ENCODE measurements around the gene GUCY1B1. TPM values are rescaled to one million over a fixed set of nuclear protein-coding genes. Genes with fewer than 3 reads are reported as not detected.

Gene GUCY1B1
- total RNA-seq, 1 donor from 2014 or later, result 1.5 TPM

DNA sequence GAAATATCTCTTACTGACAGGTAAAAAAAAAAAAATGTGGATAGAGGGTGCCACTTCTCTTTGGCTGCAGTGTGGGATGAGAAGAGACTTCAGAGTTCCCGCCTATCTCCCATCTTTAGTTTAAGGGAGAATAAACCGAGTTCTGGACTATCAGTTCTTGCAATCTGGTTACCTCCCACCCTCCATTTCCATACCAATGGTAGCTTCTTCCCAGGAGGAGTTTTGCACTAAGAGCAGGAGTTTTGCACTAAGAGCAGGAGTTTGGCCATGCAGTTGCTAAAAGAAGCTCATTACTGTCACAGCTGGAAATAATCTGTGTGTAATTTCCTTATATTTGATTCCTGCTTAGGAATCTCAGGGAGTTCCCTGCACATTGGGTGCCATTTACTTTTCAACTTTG lies 10.8 kb upstream of the GUCY1B1 start:
- Mint-ChIP-seq H3K27me3 (ENCODE audit: low read depth, unreplicated experiment) (peaks cover 6% of the 10 kb centered on the region), H3K27ac (ENCODE audit: unreplicated experiment) (no peak overlapping the region), H3K4me1 (ENCODE audit: low read depth, unreplicated experiment) (no peaks in the 10 kb centered on the region), H3K4me3 (ENCODE audit: unreplicated experiment) (no peak overlapping the region), H3K9me3 (ENCODE audit: unreplicated experiment) (peaks cover 2% of the 10 kb centered on the region), H3K36me3 (ENCODE audit: low read depth, unreplicated experiment) (no peaks in the 10 kb centered on the region)
- no peaks in the 10 kb centered on the region for H3K79me2 ChIP-seq (ENCODE audit: insufficient read depth, low read length)
- H3K27ac ChIP-seq (ENCODE audit: low read depth, low read length), result no peak overlapping the region
- no peak overlapping the region for H2AFZ ChIP-seq (ENCODE audit: low read depth, low read length)
- FAIRE-seq (no peak), DNase-seq (ENCODE audit: low read depth) (no peak)
- no peaks in the 10 kb centered on the region for H4K20me1 ChIP-seq (ENCODE audit: insufficient read depth, low read length)
- no peaks in the 10 kb centered on the region for H3K4me1 ChIP-seq (ENCODE audit: insufficient read depth, low read length)
- no peak overlapping the region for H3K4me2 ChIP-seq (ENCODE audit: low read length)
- no peak overlapping the region for H3K4me3 ChIP-seq (ENCODE audit: insufficient read depth, low read depth, low read length)
- H3K36me3 ChIP-seq (ENCODE audit: insufficient read depth, low read length), result no peaks in the 10 kb centered on the region
- H3K27me3 ChIP-seq (ENCODE audit: insufficient read depth, low read length), result no peaks in the 10 kb centered on the region
- no peak for TF ChIP-seq CTCF (IDR thresholded peaks at IDR 0.05; ENCODE audit: insufficient read depth, low read depth, low read length)
- TF ChIP-seq EZH2 (IDR thresholded peaks at IDR 0.05; ENCODE audit: insufficient read depth, low read length), result no peak
- no peaks in the 10 kb centered on the region for H3K9me3 ChIP-seq (ENCODE audit: insufficient read depth, low read depth, low read length)
- H3K9ac ChIP-seq (ENCODE audit: low read length), result no peak overlapping the region

DNA sequence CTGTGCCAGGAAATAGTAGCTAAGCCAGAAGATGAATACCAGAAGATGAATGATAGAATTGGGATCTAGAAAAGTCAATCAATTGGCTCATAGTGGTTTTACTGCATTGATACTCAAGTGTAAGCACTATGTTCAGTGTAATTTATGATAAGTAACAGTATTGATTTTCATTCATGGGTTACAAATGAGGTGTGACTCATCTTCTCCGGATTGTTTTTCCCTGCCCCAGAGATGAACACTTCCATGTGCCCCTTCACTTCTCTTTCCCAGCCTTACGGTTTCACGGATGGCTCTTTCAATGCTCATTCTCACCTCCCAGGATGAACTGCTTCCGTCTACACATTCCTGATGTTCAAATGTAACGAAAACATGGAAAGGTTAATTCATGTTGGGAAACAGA lies 9.8 kb upstream of the GUCY1B1 start:
- H3K36me3 Mint-ChIP-seq (ENCODE audit: low read depth, unreplicated experiment), result no peaks in the 10 kb centered on the region
- H3K27ac ChIP-seq (ENCODE audit: low read depth, low read length), result no peak overlapping the region

More for the DNA sequence above, 9.8 kb upstream of the GUCY1B1 start:
- H3K27me3 Mint-ChIP-seq (ENCODE audit: low read depth, unreplicated experiment), result peaks cover 6% of the 10 kb centered on the region
- Histone ChIP-seq H3K36me3 (ENCODE audit: insufficient read depth, low read length) (no peaks in the 10 kb centered on the region), H2AFZ (ENCODE audit: low read depth, low read length) (no peak overlapping the region), H3K27me3 (ENCODE audit: insufficient read depth, low read length) (no peaks in the 10 kb centered on the region), H3K4me2 (ENCODE audit: low read length) (no peak overlapping the region), H3K4me3 (ENCODE audit: insufficient read depth, low read depth, low read length) (no peak overlapping the region), H3K9ac (ENCODE audit: low read length) (no peak overlapping the region), H3K79me2 (ENCODE audit: insufficient read depth, low read length) (no peaks in the 10 kb centered on the region), H3K9me3 (ENCODE audit: insufficient read depth, low read depth, low read length) (no peaks in the 10 kb centered on the region), H4K20me1 (ENCODE audit: insufficient read depth, low read length) (no peaks in the 10 kb centered on the region), H3K4me1 (ENCODE audit: insufficient read depth, low read length) (no peaks in the 10 kb centered on the region)
- H3K9me3 Mint-ChIP-seq (ENCODE audit: unreplicated experiment), result no peaks in the 10 kb centered on the region
- H3K4me1 Mint-ChIP-seq (ENCODE audit: low read depth, unreplicated experiment), result no peaks in the 10 kb centered on the region
- H3K27ac Mint-ChIP-seq (ENCODE audit: unreplicated experiment), result no peak overlapping the region
- DNase-seq (ENCODE audit: low read depth) (no peak), FAIRE-seq (no peak)
- no peak overlapping the region for H3K4me3 Mint-ChIP-seq (ENCODE audit: unreplicated experiment)
- TF ChIP-seq EZH2 (IDR thresholded peaks at IDR 0.05; ENCODE audit: insufficient read depth, low read length) (no peak), CTCF (IDR thresholded peaks at IDR 0.05; ENCODE audit: insufficient read depth, low read depth, low read length) (no peak)

Measured in astrocyte (in vitro differentiated cells and primary cell).